HCT116 (cell line): ENCODE data around the gene PRKAG2.

ENCODE experiments used
- CEBPB ChIP-seq: IDR thresholded peaks from 2 replicates; pipeline ENCODE4 v1.6.1; 2012; ENCODE audit warnings: low read depth
- CTCF ChIP-seq, 3 experiments: fragments of 200-600 bp in 1 of 3; sonication (generic) in 1 of 3; IDR thresholded peaks in 2 of 3; conservative IDR thresholded peaks in 1 of 3; 2 replicates each; pipeline ENCODE4 v1.5.1; 2012 to 2017; ENCODE audit warnings: low read depth in 2 of 3, low read length in 2 of 3, antibody characterized with exemption in 1 of 3, borderline replicate concordance in 1 of 3, control low read depth in 1 of 3, mild to moderate bottlenecking in 1 of 3, mixed read lengths in 1 of 3, mixed run types in 1 of 3, moderate library complexity in 1 of 3; ENCODE audit not compliant: insufficient read depth in 1 of 3
- POLR2A ChIP-seq: IDR thresholded peaks from 2 replicates; pipeline ENCODE4 v1.7.0; 2011; ENCODE audit warnings: borderline replicate concordance; ENCODE audit not compliant: insufficient read depth, insufficient read length; ENCODE audit errors: extremely low read depth
- YY1 ChIP-seq: IDR thresholded peaks from 2 replicates; pipeline ENCODE4 v1.6.1; 2011; ENCODE audit warnings: low read length, low read depth, moderate library complexity, mild to moderate bottlenecking; ENCODE audit not compliant: insufficient replicate concordance; ENCODE audit errors: extremely low read depth

GRCh38 chr7:151904270-151904669, 27.4 kb upstream of the PRKAG2 start:
- TF ChIP-seq POLR2A (no peak), CTCF (IDR thresholded peaks at IDR 0.05 in 2 of 3, conservative IDR thresholded peaks at IDR 0.05 in 1 of 3; ENCODE audit: borderline replicate concordance in 1 of 3, insufficient read depth in 1 of 3, low read depth in 2 of 3, low read length in 2 of 3) (no peak), YY1 (no peak), CEBPB (no peak)
